T-helper 17 cell (primary cell): ENCODE data around the gene PIGA. TPM values are rescaled to one million over a fixed set of nuclear protein-coding genes. Genes with fewer than 3 reads are reported as not detected.

ENCODE experiments used
- ATAC-seq: fragments of 150-1000 bp; cut with Tn5 transposase; 2 replicates; pipeline ENCODE4 v1.10.0; 2021; ENCODE audit warnings: mild to moderate bottlenecking, moderate library complexity
- DNase-seq, 3 donors: peaks; one replicate each; pipeline versions ENCODE4 v3.0.0 to v3.0.0-alpha.2; 2020 to 2021
- H3K9me3 ChIP-seq: one replicate; pipeline ENCODE4 v1.7.0; 2013; ENCODE audit warnings: low read length, mild to moderate bottlenecking; ENCODE audit not compliant: control insufficient read depth, poor library complexity, severe bottlenecking
- H3K27ac Mint-ChIP-seq: one replicate; pipeline ENCODE4 v1.8.0; 2022; ENCODE audit warnings: mild to moderate bottlenecking, moderate library complexity, mixed read lengths
- H3K27me3 Mint-ChIP-seq: one replicate; pipeline ENCODE4 v1.8.0; 2022; ENCODE audit warnings: mixed read lengths
- H3K36me3 Mint-ChIP-seq: one replicate; pipeline ENCODE4 v1.8.0; 2022; ENCODE audit warnings: low read depth, mixed read lengths
- H3K4me1 Mint-ChIP-seq: one replicate; pipeline ENCODE4 v1.8.0; 2022; ENCODE audit warnings: mild to moderate bottlenecking, mixed read lengths
- H3K4me3 Mint-ChIP-seq: one replicate; pipeline ENCODE4 v1.8.0; 2022; ENCODE audit warnings: mild to moderate bottlenecking, moderate library complexity, mixed read lengths
- total RNA-seq, 4 donors: library from RNA in 2 of 4; stranded (reverse) in 2 of 4; gene quantifications; one replicate each; pipeline ENCODE4 v1.2.3 and lab custom pipeline; 2022 to 2026

PIGA gene
- total RNA-seq, 2 donors from 2014 or later: 111 to 122 TPM

DNA sequence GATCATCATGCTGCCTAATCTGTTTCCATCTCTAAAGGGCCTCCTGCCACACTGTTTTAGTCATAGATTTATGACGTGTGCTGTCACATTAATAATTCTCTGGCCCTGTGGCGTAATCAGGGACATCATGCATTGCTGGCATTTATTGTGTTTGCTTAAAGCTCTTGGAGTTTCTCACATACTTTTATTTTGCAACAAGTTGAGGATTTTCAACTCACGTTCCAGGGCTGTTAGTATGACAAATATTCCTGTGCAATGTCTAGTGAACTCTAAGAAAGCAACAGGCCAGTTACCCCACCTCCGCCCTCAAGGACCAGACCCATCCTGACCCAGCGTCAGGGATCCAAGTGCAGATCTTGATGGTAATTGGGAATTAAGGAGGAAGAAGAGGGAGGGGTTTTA, 7.8 kb upstream of the PIGA start:
- H3K9me3 ChIP-seq: no peaks in the 10 kb centered on the region
- Mint-ChIP-seq H3K36me3 (no peaks in the 10 kb centered on the region), H3K27me3 (peaks cover 18% of the 10 kb centered on the region), H3K4me3 (no peak overlapping the region), H3K27ac (no peak overlapping the region), H3K4me1 (no peaks in the 10 kb centered on the region)
- DNase-seq: no peak
- no peak for ATAC-seq

DNA sequence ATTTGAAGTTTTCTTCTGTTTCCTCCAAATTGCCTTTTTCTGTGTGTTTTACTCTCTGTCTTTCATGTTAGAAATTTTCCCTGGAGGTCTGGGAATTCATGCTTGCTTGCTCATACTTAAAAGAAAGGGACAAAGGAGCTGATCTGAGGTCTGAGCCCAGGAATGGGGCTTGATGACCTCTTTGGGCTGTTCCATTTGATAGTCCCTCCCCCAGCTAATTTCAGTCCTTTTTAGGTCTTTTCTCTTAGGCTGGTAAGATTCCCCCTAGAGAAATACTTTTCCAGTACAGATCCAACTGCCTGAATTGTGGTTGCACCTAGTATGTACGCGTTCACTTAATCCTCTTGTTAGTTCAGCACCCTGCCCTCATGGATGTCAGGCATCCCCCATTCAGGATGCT, 5.5 kb upstream of the PIGA start:
- no peaks in the 10 kb centered on the region for H3K9me3 ChIP-seq
- no peak overlapping the region for H3K27ac Mint-ChIP-seq
- DNase-seq: no peak
- no peak overlapping the region for H3K4me3 Mint-ChIP-seq
- peaks cover 25% of the 10 kb centered on the region for H3K27me3 Mint-ChIP-seq
- no peak for ATAC-seq
- H3K4me1 Mint-ChIP-seq: peaks cover 3% of the 10 kb centered on the region
- no peaks in the 10 kb centered on the region for H3K36me3 Mint-ChIP-seq

DNA sequence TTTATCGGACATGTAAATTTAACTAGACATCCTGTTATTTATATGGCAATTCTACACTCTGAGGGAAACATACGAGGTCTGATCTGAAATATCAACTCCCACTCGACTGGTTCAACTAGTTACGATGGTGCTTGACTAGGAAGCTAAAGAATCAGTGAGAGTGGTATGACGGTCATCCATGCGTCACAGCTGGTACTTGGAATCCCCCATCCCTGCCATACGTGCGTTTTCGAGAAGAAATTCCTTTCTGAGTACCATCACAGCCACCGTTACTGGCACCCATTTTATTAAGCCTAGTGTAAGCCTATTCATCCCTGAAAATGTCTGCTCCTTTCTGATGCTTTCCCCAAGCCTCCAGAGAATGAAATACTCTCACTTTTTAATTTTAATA, 695 bp upstream of the PIGA start:
- peaks cover 16% of the 10 kb centered on the region for H3K4me1 Mint-ChIP-seq
- no peaks in the 10 kb centered on the region for H3K9me3 ChIP-seq
- H3K27me3 Mint-ChIP-seq: peaks cover 12% of the 10 kb centered on the region
- peak overlapping the region; percentile 92 for H3K4me3 Mint-ChIP-seq
- peak overlapping the region; percentile 94 for H3K27ac Mint-ChIP-seq
- DNase-seq (peak; percentile 15 to 34 (median 31)), ATAC-seq (peak; percentile 60)
- no peaks in the 10 kb centered on the region for H3K36me3 Mint-ChIP-seq

DNA sequence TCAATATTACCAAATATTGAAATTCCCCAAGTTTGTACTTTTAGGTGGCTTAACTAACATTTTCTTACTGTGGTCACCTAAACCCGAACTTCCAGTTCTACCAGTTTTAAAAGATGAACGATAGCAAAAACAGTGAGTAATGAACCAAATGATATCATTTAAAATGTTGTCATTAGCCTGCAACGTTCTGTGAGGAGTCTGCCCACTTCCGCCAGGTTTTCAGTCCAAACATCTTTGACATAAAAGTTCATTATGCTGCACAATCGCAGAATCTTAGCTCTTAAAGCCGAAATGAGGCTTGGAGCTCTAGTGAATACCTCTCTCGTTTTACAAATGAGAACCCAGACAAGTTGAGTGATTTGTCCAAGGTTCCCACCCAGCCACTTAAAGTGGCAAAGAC, 762 bp downstream of the PIGA start:
- DNase-seq (no peak), ATAC-seq (no peak)
- peaks cover 16% of the 10 kb centered on the region for H3K4me1 Mint-ChIP-seq
- no peaks in the 10 kb centered on the region for H3K9me3 ChIP-seq
- H3K27me3 Mint-ChIP-seq: peaks cover 8% of the 10 kb centered on the region
- H3K36me3 Mint-ChIP-seq: no peaks in the 10 kb centered on the region
- peak overlapping the region; percentile 94 for H3K27ac Mint-ChIP-seq
- peak overlapping the region; percentile 92 for H3K4me3 Mint-ChIP-seq

DNA sequence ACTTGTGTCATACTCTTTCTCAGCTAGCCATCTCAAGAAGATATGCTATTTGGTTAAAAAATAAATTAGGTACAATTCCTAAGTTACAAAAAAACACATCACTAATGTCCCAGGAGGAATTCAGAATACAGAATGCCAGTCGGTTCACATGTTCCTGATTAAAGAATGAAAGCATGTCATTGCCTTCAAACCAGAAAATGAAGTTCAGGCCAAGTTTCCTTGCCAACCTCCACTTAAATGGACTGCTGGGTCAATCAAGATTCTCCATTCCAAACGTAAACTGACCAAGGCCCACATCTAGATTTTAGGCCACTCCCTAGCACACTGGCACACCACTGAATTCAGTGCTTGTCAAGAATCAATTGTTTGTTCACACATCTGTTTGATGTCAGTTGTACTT, 6.5 kb downstream of the PIGA start:
- H3K4me1 Mint-ChIP-seq: peaks cover 7% of the 10 kb centered on the region
- DNase-seq: no peak
- no peak overlapping the region for H3K4me3 Mint-ChIP-seq
- H3K9me3 ChIP-seq: no peaks in the 10 kb centered on the region
- no peaks in the 10 kb centered on the region for H3K36me3 Mint-ChIP-seq
- ATAC-seq: no peak
- no peaks in the 10 kb centered on the region for H3K27me3 Mint-ChIP-seq
- H3K27ac Mint-ChIP-seq: no peak overlapping the region

DNA sequence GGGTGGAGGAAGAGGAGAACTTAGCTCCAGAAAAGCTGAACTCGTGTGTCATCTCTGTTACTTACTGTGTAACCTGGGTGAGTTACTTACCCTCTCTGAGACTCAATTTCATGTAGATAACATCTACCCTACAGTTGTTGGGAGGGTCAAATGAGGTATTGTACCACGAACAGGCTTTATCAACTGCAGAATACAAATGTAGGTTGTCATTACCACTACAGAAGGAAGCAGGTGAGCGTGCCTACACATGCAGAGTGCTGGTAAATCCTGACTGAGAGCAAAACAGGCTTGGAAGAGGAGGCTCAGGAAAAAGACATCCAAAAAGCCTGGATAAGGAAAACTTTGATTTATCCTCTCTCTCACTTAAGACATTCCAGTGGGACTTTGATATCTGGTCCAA, 7.2 kb downstream of the PIGA start:
- Mint-ChIP-seq H3K27me3 (no peaks in the 10 kb centered on the region), H3K4me1 (peaks cover 7% of the 10 kb centered on the region), H3K36me3 (no peaks in the 10 kb centered on the region), H3K27ac (no peak overlapping the region), H3K4me3 (no peak overlapping the region)
- no peak for DNase-seq
- no peaks in the 10 kb centered on the region for H3K9me3 ChIP-seq
- no peak for ATAC-seq

DNA sequence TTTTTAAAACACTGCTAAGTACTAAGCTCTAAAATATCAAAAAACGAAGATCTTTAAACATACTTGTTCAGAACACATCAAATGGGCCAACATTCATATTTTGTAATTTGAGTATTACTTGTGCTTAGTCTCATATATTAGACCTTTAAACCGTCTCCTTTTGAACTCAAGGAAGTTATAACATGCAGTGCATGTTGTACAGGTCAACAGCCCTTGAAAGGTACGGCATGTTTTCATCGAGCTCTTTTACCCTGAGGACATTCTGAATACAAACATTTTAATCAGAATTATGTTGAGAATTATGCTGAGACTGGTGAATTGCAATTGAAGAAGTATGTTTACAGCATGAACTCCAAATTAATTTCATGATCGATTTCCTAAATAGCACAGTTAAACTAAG, 12.9 kb downstream of the PIGA start:
- no peaks in the 10 kb centered on the region for H3K4me1 Mint-ChIP-seq
- H3K27ac Mint-ChIP-seq: no peak overlapping the region
- no peaks in the 10 kb centered on the region for H3K9me3 ChIP-seq
- no peaks in the 10 kb centered on the region for H3K27me3 Mint-ChIP-seq
- ATAC-seq (no peak), DNase-seq (no peak)
- no peak overlapping the region for H3K4me3 Mint-ChIP-seq
- H3K36me3 Mint-ChIP-seq: no peaks in the 10 kb centered on the region

DNA sequence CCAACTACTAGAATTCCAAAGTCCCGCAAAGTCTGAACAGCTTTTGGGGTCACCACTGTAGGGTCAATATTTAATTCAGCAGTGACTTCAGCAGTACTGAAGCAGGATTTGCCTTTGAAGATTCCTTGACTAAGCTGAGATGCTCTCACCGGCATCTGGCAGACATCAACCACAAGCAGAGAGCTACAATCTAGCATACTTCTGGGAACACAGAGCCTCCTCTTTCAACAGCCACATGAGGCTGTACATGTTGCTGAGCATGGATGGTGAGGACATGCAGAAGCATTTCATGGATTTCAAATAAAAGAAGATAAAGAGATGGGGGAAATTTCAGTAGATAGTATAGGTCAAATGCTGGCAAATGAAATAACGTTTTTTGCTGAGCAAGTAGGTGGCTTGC, 13.3 kb downstream of the PIGA start:
- H3K36me3 Mint-ChIP-seq: no peaks in the 10 kb centered on the region
- no peak overlapping the region for H3K4me3 Mint-ChIP-seq
- no peaks in the 10 kb centered on the region for H3K27me3 Mint-ChIP-seq
- no peak for ATAC-seq
- H3K27ac Mint-ChIP-seq: no peak overlapping the region
- no peaks in the 10 kb centered on the region for H3K9me3 ChIP-seq
- H3K4me1 Mint-ChIP-seq: no peaks in the 10 kb centered on the region
- no peak for DNase-seq

DNA sequence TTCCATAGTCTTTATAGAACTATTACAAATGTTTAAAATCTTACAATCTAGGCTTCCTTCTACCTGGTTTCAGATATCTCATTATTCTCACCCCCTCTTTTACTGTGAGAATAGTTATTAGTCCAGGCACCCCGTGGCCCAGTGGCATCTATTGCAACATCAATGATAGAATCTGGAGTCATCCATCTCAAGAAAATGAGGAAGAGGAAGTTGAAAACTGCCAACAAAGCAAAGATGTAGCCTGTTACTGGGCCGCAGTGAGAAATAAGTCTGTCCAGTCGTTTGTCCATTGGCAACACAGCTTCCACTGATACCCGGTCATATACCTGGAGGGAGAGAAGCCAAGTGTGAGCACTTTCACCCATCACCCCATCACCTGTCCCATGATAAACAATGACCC, 13.9 kb downstream of the PIGA start:
- ATAC-seq: no peak

DNA sequence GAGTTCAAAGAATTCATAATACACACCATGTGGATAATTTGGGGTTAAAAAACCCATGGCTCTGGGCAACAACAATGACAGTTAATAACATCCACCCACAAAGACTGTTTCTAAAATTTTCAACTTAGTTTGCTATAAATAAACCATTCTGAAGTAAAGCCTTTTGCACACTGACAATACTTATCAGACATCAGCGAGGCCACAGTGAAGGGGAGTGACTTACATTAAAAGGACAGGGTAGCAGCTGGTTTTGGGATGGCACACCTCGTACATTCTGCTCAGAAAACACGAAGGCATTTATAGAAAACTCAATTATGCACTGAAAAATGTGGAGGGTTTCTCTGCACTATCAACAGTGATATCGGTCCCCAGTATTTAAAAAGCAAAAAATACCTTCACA, 15.0 kb downstream of the PIGA start:
- Mint-ChIP-seq H3K4me3 (no peak overlapping the region), H3K36me3 (no peaks in the 10 kb centered on the region), H3K4me1 (no peaks in the 10 kb centered on the region), H3K27ac (no peak overlapping the region), H3K27me3 (no peaks in the 10 kb centered on the region)
- H3K9me3 ChIP-seq: no peaks in the 10 kb centered on the region
- DNase-seq (no peak), ATAC-seq (no peak)

More for the DNA sequence above, 13.9 kb downstream of the PIGA start:
- no peak overlapping the region for H3K27ac Mint-ChIP-seq
- H3K4me3 Mint-ChIP-seq: no peak overlapping the region
- DNase-seq: no peak
- H3K36me3 Mint-ChIP-seq: no peaks in the 10 kb centered on the region
- H3K4me1 Mint-ChIP-seq: no peaks in the 10 kb centered on the region
- H3K9me3 ChIP-seq: no peaks in the 10 kb centered on the region
- no peaks in the 10 kb centered on the region for H3K27me3 Mint-ChIP-seq

DNA sequence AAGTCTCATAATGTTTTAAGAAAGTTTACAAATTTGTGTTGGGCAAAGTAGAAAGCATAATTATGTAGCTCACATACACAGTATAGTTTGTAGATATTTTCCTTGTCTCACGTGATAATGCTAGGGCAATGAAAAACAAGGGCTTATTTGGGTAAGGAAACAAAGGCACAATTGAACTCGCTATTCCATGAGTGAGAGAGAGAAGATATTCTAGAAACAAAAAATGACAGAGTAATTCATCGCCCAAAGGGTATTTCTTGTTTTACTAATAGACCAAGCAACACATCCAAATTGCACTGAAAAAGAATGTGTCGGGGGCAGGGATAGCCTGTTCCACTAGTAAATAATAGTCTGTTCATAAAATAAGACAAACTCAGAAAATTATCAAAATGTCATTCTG, 16.2 kb downstream of the PIGA start:
- H3K4me1 Mint-ChIP-seq: no peaks in the 10 kb centered on the region
- no peak overlapping the region for H3K4me3 Mint-ChIP-seq
- ATAC-seq (no peak), DNase-seq (no peak)
- H3K9me3 ChIP-seq: no peaks in the 10 kb centered on the region
- no peak overlapping the region for H3K27ac Mint-ChIP-seq
- no peaks in the 10 kb centered on the region for H3K36me3 Mint-ChIP-seq
- no peaks in the 10 kb centered on the region for H3K27me3 Mint-ChIP-seq

DNA sequence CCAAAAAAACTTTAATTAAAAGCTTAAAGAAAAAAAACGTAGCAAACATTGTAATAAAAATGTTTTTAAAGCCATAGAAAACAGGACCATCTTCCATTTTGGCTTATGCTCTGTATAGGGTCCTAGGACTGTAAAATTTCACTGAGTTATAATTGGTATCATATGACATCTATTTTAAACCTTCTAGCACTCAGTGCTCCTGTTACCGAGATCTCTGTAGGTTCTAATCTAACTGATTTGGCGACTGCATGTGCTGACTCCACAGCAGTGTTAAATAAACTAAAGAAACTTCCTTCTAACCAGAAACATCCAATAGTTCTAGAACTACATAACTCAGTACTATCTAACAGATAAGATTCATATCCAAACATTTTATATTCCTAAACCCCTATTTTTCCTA, 19.8 kb downstream of the PIGA start, which contains the start of gene ASB11:
Gene ASB11, minus strand, starts transcription at position 132 of the 400 bp plus-strand sequence. Its CDS starts 35 bp downstream, at position 97.
- no peaks in the 10 kb centered on the region for H3K4me1 Mint-ChIP-seq
- no peak within 1 kb of the TSS for H3K4me3 Mint-ChIP-seq
- no peaks in the 10 kb centered on the region for H3K36me3 Mint-ChIP-seq
- H3K9me3 ChIP-seq: no peaks in the 10 kb centered on the region
- no peak for ATAC-seq
- no peak within 1 kb of the TSS for H3K27ac Mint-ChIP-seq
- no peak for DNase-seq
- no peaks in the 10 kb centered on the region for H3K27me3 Mint-ChIP-seq

DNA sequence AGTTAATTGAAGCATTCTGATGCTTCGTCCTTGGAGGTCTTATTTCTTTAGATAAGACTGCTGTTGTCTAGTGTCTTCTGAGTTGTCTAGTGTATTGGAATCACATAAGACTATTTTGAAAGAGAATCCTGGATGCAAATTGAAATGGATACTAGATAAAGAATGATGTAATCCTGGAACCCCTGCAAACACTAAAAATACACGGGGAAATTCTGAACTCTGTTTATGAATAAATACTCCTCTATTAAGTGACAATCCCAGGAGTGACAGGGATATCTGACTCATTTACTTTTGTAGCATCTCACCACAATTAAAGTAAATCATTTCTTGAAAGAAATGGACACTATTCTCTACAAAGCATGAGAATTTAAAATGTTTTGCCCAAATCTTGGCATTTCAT, 20.9 kb downstream of the PIGA start:
- Mint-ChIP-seq H3K27ac (no peak overlapping the region), H3K4me1 (no peaks in the 10 kb centered on the region), H3K36me3 (no peaks in the 10 kb centered on the region), H3K27me3 (no peaks in the 10 kb centered on the region), H3K4me3 (no peak overlapping the region)
- ATAC-seq (no peak), DNase-seq (no peak)
- no peaks in the 10 kb centered on the region for H3K9me3 ChIP-seq

DNA sequence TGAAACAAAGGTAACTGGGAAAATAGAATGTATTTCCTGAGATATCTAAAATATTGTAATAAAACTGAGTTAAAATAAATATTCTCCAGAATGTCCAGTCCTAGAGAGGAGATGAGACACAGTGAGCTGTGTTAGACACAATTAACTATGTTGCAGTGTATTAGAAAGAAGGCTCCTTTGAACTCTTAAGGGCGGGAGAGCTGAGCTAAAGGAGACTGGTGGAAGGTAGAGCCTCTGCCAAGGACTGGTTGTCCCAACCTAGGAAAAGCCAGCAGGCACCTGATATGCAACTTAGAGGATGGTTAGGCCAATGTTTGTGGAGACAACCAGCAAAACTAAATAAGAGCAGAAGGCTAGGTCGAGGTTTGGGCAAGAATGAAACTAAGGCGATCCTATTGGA, 24.2 kb downstream of the PIGA start:
- no peak overlapping the region for H3K4me3 Mint-ChIP-seq
- DNase-seq (no peak), ATAC-seq (no peak)
- H3K36me3 Mint-ChIP-seq: no peaks in the 10 kb centered on the region
- no peak overlapping the region for H3K27ac Mint-ChIP-seq
- no peaks in the 10 kb centered on the region for H3K9me3 ChIP-seq
- H3K4me1 Mint-ChIP-seq: no peaks in the 10 kb centered on the region
- H3K27me3 Mint-ChIP-seq: no peaks in the 10 kb centered on the region

DNA sequence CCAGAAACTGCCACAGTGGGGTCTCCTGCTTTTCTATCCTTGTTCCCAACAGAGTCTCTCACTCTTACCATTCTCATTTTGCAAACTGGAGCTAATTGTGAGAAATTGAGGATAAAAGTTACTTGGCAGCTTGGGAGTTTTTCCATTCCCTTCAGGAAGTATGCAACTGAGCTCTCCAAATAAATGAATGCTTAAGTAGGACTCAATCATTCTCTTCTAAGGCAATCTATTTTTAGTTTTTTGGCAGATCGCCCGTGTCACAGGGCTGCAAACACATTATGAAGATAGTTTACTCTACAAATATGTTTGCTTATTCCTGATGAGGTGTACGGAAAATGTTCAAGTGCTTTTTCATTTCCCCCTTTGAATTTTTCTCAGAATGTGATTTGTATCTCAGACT, 25.2 kb downstream of the PIGA start:
- H3K36me3 Mint-ChIP-seq: no peaks in the 10 kb centered on the region

More for the DNA sequence above, 25.2 kb downstream of the PIGA start:
- H3K9me3 ChIP-seq: no peaks in the 10 kb centered on the region
- H3K4me1 Mint-ChIP-seq: no peaks in the 10 kb centered on the region
- no peak overlapping the region for H3K27ac Mint-ChIP-seq
- DNase-seq (no peak), ATAC-seq (no peak)
- H3K4me3 Mint-ChIP-seq: no peak overlapping the region
- H3K27me3 Mint-ChIP-seq: no peaks in the 10 kb centered on the region
